HCT116 (cell line): ENCODE measurements around the gene AUTS2. TPM values are rescaled to one million over a fixed set of nuclear protein-coding genes. Genes with fewer than 3 reads are reported as not detected.

Experiments
- ATAC-seq: fragments of 200-7000 bp; cut with Tn5 transposase; 2 replicates; pipeline ENCODE4 v1.9.1; 2020; ENCODE audit warnings: mild to moderate bottlenecking, moderate library complexity
- BruUV-seq: library from RNA; stranded (reverse); fragments of 400-500 nt; replicated peaks from 2 replicates; lab custom pipeline; 2021; lab: Mats Ljungman, UMichigan
- CTCF ChIA-PET: fragments of 300-600 bp; sonication (Branson Sonifier 250); formaldehyde crosslinking; loops from one replicate; lab custom pipeline; 2021; ENCODE audit warnings: antibody characterized with exemption; lab: Charles Lee
- POLR2A ChIA-PET: fragments of 300-600, 350-600 bp; sonication (Branson Sonifier 250); formaldehyde crosslinking; loops from one replicate; lab custom pipeline; 2021; ENCODE audit warnings: antibody characterized with exemption; lab: Charles Lee
- RAD21 ChIA-PET, 2 experiments: fragments of 300-600 bp; sonication (Branson Sonifier 250); formaldehyde crosslinking; loops; one replicate each; lab custom pipeline; 2023; ENCODE audit warnings: low total read pairs in 2 of 2; ENCODE audit not compliant: uncharacterized antibody in 2 of 2, unreplicated experiment in 2 of 2, low non-redundant PET in 1 of 2; lab: Charles Lee
- DNase-seq: peaks from one replicate; pipeline ENCODE4 v3.0.0-alpha.2; 2010; ENCODE audit warnings: low read depth, low spot score
- H2AFZ ChIP-seq: fragments of 200-600 bp; shearing (Covaris generic), sonication (generic); 2 replicates; pipeline ENCODE4 v1.6.1; 2017; ENCODE audit warnings: low read depth, mixed run types, mixed read lengths, antibody characterized with exemption, low read length; ENCODE audit not compliant: poor library complexity, severe bottlenecking
- H3K27ac ChIP-seq: 2 replicates; pipeline ENCODE4 v1.5.1; 2012; ENCODE audit warnings: low read depth, low read length
- H3K27me3 ChIP-seq: fragments of 200-600 bp; sonication (generic); 2 replicates; pipeline ENCODE4 v1.6.1; 2016; ENCODE audit warnings: mixed run types, low read length, mixed read lengths; ENCODE audit not compliant: insufficient read depth
- H3K36me3 ChIP-seq, 2 experiments: fragments of 200-500 bp in 1 of 2; fragments of 200-600 bp in 1 of 2; sonication (Bioruptor generic) in 1 of 2; sonication (generic) in 1 of 2; 2 replicates each; pipeline versions ENCODE4 v1.5.1 to v1.6.1; 2014 to 2016; ENCODE audit warnings: low read length in 2 of 2, inconsistent platforms in 1 of 2, mixed read lengths in 1 of 2, mixed run types in 1 of 2; ENCODE audit not compliant: insufficient read depth in 2 of 2, control insufficient read depth in 1 of 2
- H3K4me1 ChIP-seq, 2 experiments: fragments of 200-600 bp in 1 of 2; sonication (generic) in 1 of 2; 2 replicates each; pipeline versions ENCODE4 v1.5.1 to v1.6.1; 2012 to 2017; ENCODE audit warnings: low read length in 2 of 2, inconsistent platforms in 1 of 2, mild to moderate bottlenecking in 1 of 2, mixed read lengths in 1 of 2, mixed run types in 1 of 2, moderate library complexity in 1 of 2; ENCODE audit not compliant: insufficient read depth in 2 of 2, control insufficient read depth in 1 of 2
- H3K4me2 ChIP-seq: fragments of 200-600 bp; sonication (generic); 2 replicates; pipeline ENCODE4 v1.6.1; 2017; ENCODE audit warnings: mixed run types, low read length, mixed read lengths
- H3K4me3 ChIP-seq, 2 experiments: fragments of 200-600 bp in 1 of 2; sonication (generic) in 1 of 2; replicated peaks in 1 of 2; 2 replicates each; pipeline ENCODE4 v1.5.1; 2011 to 2016; ENCODE audit warnings: low read length in 2 of 2, control low read depth in 1 of 2, low read depth in 1 of 2, mild to moderate bottlenecking in 1 of 2, mixed read lengths in 1 of 2, mixed run types in 1 of 2
- H3K79me2 ChIP-seq: fragments of 200-600 bp; sonication (generic); 2 replicates; pipeline ENCODE4 v1.6.1; 2017; ENCODE audit warnings: mild to moderate bottlenecking, mixed run types, low read length, moderate library complexity, mixed read lengths; ENCODE audit not compliant: insufficient read depth
- H3K9ac ChIP-seq: fragments of 200-600 bp; sonication (generic); 2 replicates; pipeline ENCODE4 v1.6.1; 2016; ENCODE audit warnings: low read length, mixed read lengths
- H3K9me2 ChIP-seq: fragments of 200-600 bp; sonication (generic), shearing (Covaris generic); 2 replicates; pipeline ENCODE4 v1.6.1; 2017; ENCODE audit warnings: mixed run types, mild to moderate bottlenecking, moderate library complexity; ENCODE audit not compliant: insufficient read depth
- H3K9me3 ChIP-seq, 2 experiments: fragments of 200-500 bp in 1 of 2; fragments of 200-600 bp in 1 of 2; sonication (Bioruptor generic) in 1 of 2; sonication (generic) in 1 of 2; 2 replicates each; pipeline ENCODE4 v1.6.1; 2014 to 2017; ENCODE audit warnings: low read length in 2 of 2, mixed read lengths in 2 of 2, inconsistent platforms in 1 of 2, low read depth in 1 of 2, mild to moderate bottlenecking in 1 of 2, mixed run types in 1 of 2, moderate library complexity in 1 of 2; ENCODE audit not compliant: control insufficient read depth in 1 of 2, insufficient read depth in 1 of 2
- H4K20me1 ChIP-seq: fragments of 200-600 bp; sonication (generic), shearing (Covaris generic); 2 replicates; pipeline ENCODE4 v1.6.1; 2017; ENCODE audit warnings: mixed run types, mild to moderate bottlenecking, moderate library complexity; ENCODE audit not compliant: insufficient read depth
- EGR1 ChIP-seq: IDR thresholded peaks from 2 replicates; pipeline ENCODE4 v1.6.1; 2012; ENCODE audit warnings: low read depth
- EZH2phosphoT487 ChIP-seq: fragments of 200-600 bp; IDR thresholded peaks from 2 replicates; pipeline ENCODE4 v1.6.1; 2018; ENCODE audit warnings: antibody characterized with exemption, borderline replicate concordance
- POLR2AphosphoS5 ChIP-seq: IDR thresholded peaks from 2 replicates; pipeline ENCODE4 v1.6.1; 2011; ENCODE audit warnings: mild to moderate bottlenecking, low read depth, low read length, moderate library complexity
- RAD21 ChIP-seq: IDR thresholded peaks from 2 replicates; pipeline ENCODE4 v1.6.1; 2012; ENCODE audit warnings: low read depth, mild to moderate bottlenecking
- SIN3A ChIP-seq: IDR thresholded peaks from 2 replicates; pipeline ENCODE4 v1.6.1; 2012; ENCODE audit warnings: low read depth
- SP1 ChIP-seq: IDR thresholded peaks from 2 replicates; pipeline ENCODE4 v1.6.1; 2012; ENCODE audit warnings: low read depth
- SRF ChIP-seq: IDR thresholded peaks from 2 replicates; pipeline ENCODE4 v1.6.1; 2012; ENCODE audit warnings: low read depth
- TCF7L2 ChIP-seq: IDR thresholded peaks from 2 replicates; pipeline ENCODE4 v1.7.0; 2011; ENCODE audit warnings: borderline replicate concordance, inconsistent platforms; ENCODE audit not compliant: insufficient read depth, insufficient read length; ENCODE audit errors: extremely low read depth
- ZNF274 ChIP-seq: fragments of 200-500 bp; sonication (Bioruptor generic); IDR thresholded peaks from 2 replicates; pipeline ENCODE4 v1.6.1; 2014; ENCODE audit warnings: mild to moderate bottlenecking, low read depth, low read length, inconsistent platforms
- intact Hi-C: fragments of 100-400 bp; cut with micrococcal nuclease; formaldehyde crosslinking; loops from 2 replicates; pipeline ENCODE4 v1.10.0; 2022
- total RNA-seq: library from RNA; stranded (reverse); gene quantifications from one replicate; pipeline ENCODE4 v1.2.1, GENCODE V29; 2021; ENCODE audit not compliant: unreplicated experiment
- TF ChIP-seq, protein P1 (sequence below), 3 experiments: fragments of 200-600 bp in 1 of 3; sonication (generic) in 1 of 3; IDR thresholded peaks in 2 of 3; conservative IDR thresholded peaks in 1 of 3; 2 replicates each; pipeline ENCODE4 v1.5.1; 2012 to 2017; ENCODE audit warnings: low read depth in 2 of 3, low read length in 2 of 3, antibody characterized with exemption in 1 of 3, borderline replicate concordance in 1 of 3, control low read depth in 1 of 3, mild to moderate bottlenecking in 1 of 3, mixed read lengths in 1 of 3, mixed run types in 1 of 3, moderate library complexity in 1 of 3; ENCODE audit not compliant: insufficient read depth in 1 of 3
- TF ChIP-seq, protein P2 (sequence below): IDR thresholded peaks from 2 replicates; pipeline ENCODE4 v1.6.1; 2011; ENCODE audit warnings: mild to moderate bottlenecking, low read length, moderate library complexity; ENCODE audit not compliant: insufficient replicate concordance; ENCODE audit errors: extremely low read depth

AUTS2 gene
- total RNA-seq, 1 experiment from 2014 or later, result 0.93 TPM

DNA sequence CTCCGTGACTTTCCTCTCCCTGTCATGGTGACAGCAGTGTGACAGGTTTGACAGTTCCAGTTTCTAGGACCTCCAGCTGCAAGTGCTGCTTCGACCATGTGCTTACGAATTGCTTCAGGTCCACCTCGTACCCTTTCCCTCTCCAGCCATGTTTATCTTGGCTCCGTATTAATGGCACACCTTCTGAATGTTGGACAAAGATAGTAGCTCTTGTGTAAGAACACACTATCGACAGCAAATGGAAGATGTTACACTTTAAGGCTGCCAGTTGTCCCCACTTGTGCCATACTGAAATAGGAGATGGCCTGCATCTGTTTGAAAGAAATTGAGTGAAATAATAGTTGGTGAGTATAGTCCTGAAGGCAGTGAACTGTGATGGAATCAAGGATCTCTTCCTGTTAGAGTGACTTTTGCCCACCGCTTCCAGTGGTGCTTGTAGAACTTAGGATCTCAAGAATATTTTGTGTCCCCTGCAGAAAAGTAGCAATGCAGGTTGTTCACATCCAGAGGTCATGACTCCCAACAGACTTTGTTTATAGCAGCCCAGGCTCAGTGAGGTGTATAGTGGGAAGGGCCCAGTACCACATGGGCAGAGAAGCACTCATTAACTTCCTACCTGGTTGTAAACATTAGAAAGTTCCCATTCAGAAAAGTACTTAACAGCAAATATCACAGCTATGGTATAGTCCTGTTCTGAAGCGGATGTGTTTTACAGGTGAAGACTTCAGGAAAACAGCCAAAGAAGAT lies 904.0 kb downstream of the AUTS2 start:
- no peak overlapping the region for H3K27ac ChIP-seq
- POLR2A ChIA-PET, result no interaction called here
- RAD21 ChIA-PET, result no interaction called here

More for the DNA sequence above, 904.0 kb downstream of the AUTS2 start:
- Histone ChIP-seq H3K4me1 (no peaks in the 10 kb centered on the region), H3K4me2 (no peak overlapping the region), H3K9me2 (no peaks in the 10 kb centered on the region), H3K36me3 (no peaks in the 10 kb centered on the region), H3K79me2 (no peaks in the 10 kb centered on the region), H3K27me3 (no peaks in the 10 kb centered on the region), H3K9ac (no peak overlapping the region), H2AFZ (no peak overlapping the region), H4K20me1 (no peaks in the 10 kb centered on the region), H3K9me3 (peaks cover 0 to 19% of the 10 kb centered on the region in 2 experiments; a peak in 2 of 4 replicates), H3K4me3 (no peak overlapping the region)
- no peak for ATAC-seq
- CTCF ChIA-PET, result no interaction called here
- DNase-seq, result no peak
- TF ChIP-seq RAD21 (no peak), EGR1 (no peak), POLR2AphosphoS5 (no peak), SRF (no peak), EZH2phosphoT487 (no peak), TCF7L2 (no peak), SP1 (no peak), SIN3A (no peak), ZNF274 (no peak)
- TF ChIP-seq, protein P1, sequence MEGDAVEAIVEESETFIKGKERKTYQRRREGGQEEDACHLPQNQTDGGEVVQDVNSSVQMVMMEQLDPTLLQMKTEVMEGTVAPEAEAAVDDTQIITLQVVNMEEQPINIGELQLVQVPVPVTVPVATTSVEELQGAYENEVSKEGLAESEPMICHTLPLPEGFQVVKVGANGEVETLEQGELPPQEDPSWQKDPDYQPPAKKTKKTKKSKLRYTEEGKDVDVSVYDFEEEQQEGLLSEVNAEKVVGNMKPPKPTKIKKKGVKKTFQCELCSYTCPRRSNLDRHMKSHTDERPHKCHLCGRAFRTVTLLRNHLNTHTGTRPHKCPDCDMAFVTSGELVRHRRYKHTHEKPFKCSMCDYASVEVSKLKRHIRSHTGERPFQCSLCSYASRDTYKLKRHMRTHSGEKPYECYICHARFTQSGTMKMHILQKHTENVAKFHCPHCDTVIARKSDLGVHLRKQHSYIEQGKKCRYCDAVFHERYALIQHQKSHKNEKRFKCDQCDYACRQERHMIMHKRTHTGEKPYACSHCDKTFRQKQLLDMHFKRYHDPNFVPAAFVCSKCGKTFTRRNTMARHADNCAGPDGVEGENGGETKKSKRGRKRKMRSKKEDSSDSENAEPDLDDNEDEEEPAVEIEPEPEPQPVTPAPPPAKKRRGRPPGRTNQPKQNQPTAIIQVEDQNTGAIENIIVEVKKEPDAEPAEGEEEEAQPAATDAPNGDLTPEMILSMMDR (IDR thresholded peaks at IDR 0.05 in 2 of 3, conservative IDR thresholded peaks at IDR 0.05 in 1 of 3; ENCODE audit: borderline replicate concordance in 1 of 3, insufficient read depth in 1 of 3, low read depth in 2 of 3, low read length in 2 of 3), result no peak
- TF ChIP-seq, protein P2, sequence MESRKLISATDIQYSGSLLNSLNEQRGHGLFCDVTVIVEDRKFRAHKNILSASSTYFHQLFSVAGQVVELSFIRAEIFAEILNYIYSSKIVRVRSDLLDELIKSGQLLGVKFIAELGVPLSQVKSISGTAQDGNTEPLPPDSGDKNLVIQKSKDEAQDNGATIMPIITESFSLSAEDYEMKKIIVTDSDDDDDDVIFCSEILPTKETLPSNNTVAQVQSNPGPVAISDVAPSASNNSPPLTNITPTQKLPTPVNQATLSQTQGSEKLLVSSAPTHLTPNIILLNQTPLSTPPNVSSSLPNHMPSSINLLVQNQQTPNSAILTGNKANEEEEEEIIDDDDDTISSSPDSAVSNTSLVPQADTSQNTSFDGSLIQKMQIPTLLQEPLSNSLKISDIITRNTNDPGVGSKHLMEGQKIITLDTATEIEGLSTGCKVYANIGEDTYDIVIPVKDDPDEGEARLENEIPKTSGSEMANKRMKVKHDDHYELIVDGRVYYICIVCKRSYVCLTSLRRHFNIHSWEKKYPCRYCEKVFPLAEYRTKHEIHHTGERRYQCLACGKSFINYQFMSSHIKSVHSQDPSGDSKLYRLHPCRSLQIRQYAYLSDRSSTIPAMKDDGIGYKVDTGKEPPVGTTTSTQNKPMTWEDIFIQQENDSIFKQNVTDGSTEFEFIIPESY, result no peak
- intact Hi-C loops, result no loop called here
- BruUV-seq, result no TSS peak
